Caco-2 (cell line): ENCODE results near the gene RNASE12. TPM values are rescaled to one million over a fixed set of nuclear protein-coding genes. Genes with fewer than 3 reads are reported as not detected.

Source experiments
- BruUV-seq: library from RNA; stranded (reverse); fragments of 400-500 nt; replicated peaks from 2 replicates; lab custom pipeline; 2021; lab: Mats Ljungman, UMichigan
- CTCF ChIA-PET: fragments of 300-600 bp; sonication (Branson Sonifier 250); formaldehyde crosslinking; loops from one replicate; lab custom pipeline; 2022; ENCODE audit warnings: antibody characterized with exemption; lab: Charles Lee
- POLR2A ChIA-PET: fragments of 300-600 bp; sonication (Branson Sonifier 250); formaldehyde crosslinking; loops from one replicate; lab custom pipeline; 2022; ENCODE audit warnings: antibody characterized with exemption; lab: Charles Lee
- DNase-seq, 2 experiments: peaks; one replicate each; pipeline versions ENCODE4 v3.0.0 to v3.0.0-alpha.2; 2020 to 2022
- H3K27me3 ChIP-seq: replicated peaks from 2 replicates; pipeline ENCODE4 v1.6.0; 2011; ENCODE audit warnings: low read length; ENCODE audit not compliant: control insufficient read depth, insufficient read depth
- H3K36me3 ChIP-seq: 2 replicates; pipeline ENCODE4 v1.5.1; 2011; ENCODE audit warnings: low read length; ENCODE audit not compliant: control insufficient read depth, insufficient read depth
- H3K4me1 ChIP-seq: fragments of 250-450 bp; sonication (Bioruptor Pico); 2 replicates; pipeline ENCODE4 v1.5.1; 2020; ENCODE audit warnings: mild to moderate bottlenecking
- H3K4me3 ChIP-seq: 2 replicates; pipeline ENCODE4 v1.5.1; 2011; ENCODE audit warnings: low read depth, mild to moderate bottlenecking, control low read depth, low read length
- H3K9me3 ChIP-seq: fragments of 250-450 bp; sonication (Bioruptor Pico); 2 replicates; pipeline ENCODE4 v1.5.1; 2020; ENCODE audit warnings: mild to moderate bottlenecking, moderate library complexity
- H3K27ac Mint-ChIP-seq: one replicate; pipeline ENCODE4 v1.8.0; 2022; ENCODE audit warnings: mixed read lengths; ENCODE audit not compliant: unreplicated experiment
- H3K27me3 Mint-ChIP-seq: one replicate; pipeline ENCODE4 v1.8.0; 2022; ENCODE audit warnings: mixed read lengths; ENCODE audit not compliant: insufficient read depth, unreplicated experiment
- H3K36me3 Mint-ChIP-seq: one replicate; pipeline ENCODE4 v1.8.0; 2022; ENCODE audit warnings: mild to moderate bottlenecking, mixed read lengths; ENCODE audit not compliant: insufficient read depth, unreplicated experiment
- H3K4me1 Mint-ChIP-seq: one replicate; pipeline ENCODE4 v1.8.0; 2022; ENCODE audit warnings: low read depth, mixed read lengths; ENCODE audit not compliant: unreplicated experiment
- H3K4me3 Mint-ChIP-seq: one replicate; pipeline ENCODE4 v1.8.0; 2022; ENCODE audit warnings: mild to moderate bottlenecking, moderate library complexity, mixed read lengths; ENCODE audit not compliant: unreplicated experiment
- H3K9me3 Mint-ChIP-seq: one replicate; pipeline ENCODE4 v1.8.0; 2022; ENCODE audit warnings: mixed read lengths; ENCODE audit not compliant: unreplicated experiment
- intact Hi-C: fragments of 100-400 bp; cut with micrococcal nuclease; formaldehyde crosslinking; loops from one replicate; pipeline ENCODE4 v1.10.0; 2022; ENCODE audit not compliant: unreplicated experiment
- total RNA-seq: library from RNA; stranded (reverse); gene quantifications from 2 replicates; pipeline ENCODE4 v1.2.3, GENCODE V29; 2022
- TF ChIP-seq, protein P1 (sequence below), 2 experiments: fragments of 200-600 bp in 1 of 2; IDR thresholded peaks; 1 replicate in 1 of 2; 2 replicates in 1 of 2; pipeline versions ENCODE4 v1.5.1 to v1.8.0; 2011 to 2022; ENCODE audit warnings: antibody characterized with exemption in 1 of 2, control low read depth in 1 of 2, inconsistent platforms in 1 of 2, low read depth in 1 of 2, low read length in 1 of 2, mild to moderate bottlenecking in 1 of 2, moderate library complexity in 1 of 2; ENCODE audit not compliant: insufficient read depth in 1 of 2, severe bottlenecking in 1 of 2, unreplicated experiment in 1 of 2

Gene RNASE12
- total RNA-seq, 1 experiment from 2014 or later, result not detected

DNA sequence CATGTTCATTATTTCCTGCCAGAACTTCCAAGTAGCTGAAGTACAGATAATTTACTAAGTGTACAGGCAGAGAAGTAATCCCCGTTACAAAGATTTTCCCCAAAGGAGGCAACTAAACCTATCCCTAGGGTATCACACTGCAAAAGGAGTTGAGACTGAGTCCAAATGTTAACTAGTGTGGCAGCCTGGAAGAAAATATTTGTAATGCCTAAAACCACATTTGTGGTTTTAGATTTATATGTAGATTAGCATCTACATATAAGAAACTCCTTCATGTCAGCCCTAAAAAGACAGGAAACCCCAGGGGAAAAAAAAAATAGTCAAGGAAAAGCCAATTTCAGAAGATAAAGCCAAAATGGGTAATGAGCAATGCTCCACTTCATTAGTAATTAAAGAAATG lies 1.4 kb upstream of the RNASE12 start:
- TF ChIP-seq, protein P1, sequence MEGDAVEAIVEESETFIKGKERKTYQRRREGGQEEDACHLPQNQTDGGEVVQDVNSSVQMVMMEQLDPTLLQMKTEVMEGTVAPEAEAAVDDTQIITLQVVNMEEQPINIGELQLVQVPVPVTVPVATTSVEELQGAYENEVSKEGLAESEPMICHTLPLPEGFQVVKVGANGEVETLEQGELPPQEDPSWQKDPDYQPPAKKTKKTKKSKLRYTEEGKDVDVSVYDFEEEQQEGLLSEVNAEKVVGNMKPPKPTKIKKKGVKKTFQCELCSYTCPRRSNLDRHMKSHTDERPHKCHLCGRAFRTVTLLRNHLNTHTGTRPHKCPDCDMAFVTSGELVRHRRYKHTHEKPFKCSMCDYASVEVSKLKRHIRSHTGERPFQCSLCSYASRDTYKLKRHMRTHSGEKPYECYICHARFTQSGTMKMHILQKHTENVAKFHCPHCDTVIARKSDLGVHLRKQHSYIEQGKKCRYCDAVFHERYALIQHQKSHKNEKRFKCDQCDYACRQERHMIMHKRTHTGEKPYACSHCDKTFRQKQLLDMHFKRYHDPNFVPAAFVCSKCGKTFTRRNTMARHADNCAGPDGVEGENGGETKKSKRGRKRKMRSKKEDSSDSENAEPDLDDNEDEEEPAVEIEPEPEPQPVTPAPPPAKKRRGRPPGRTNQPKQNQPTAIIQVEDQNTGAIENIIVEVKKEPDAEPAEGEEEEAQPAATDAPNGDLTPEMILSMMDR (IDR thresholded peaks at IDR 0.05; ENCODE audit: insufficient read depth in 1 of 2, low read depth in 1 of 2, low read length in 1 of 2, severe bottlenecking in 1 of 2, unreplicated experiment in 1 of 2), result no peak
- no peak for DNase-seq
- no peaks in the 10 kb centered on the region for H3K9me3 ChIP-seq
- BruUV-seq, result no TSS peak
- POLR2A ChIA-PET, result no interaction called here
- Mint-ChIP-seq H3K4me1 (no peaks in the 10 kb centered on the region), H3K36me3 (no peaks in the 10 kb centered on the region), H3K4me3 (no peak overlapping the region), H3K27me3 (peaks cover 5% of the 10 kb centered on the region), H3K27ac (no peak overlapping the region), H3K9me3 (no peaks in the 10 kb centered on the region)
- H3K36me3 ChIP-seq, result no peaks in the 10 kb centered on the region
- no peaks in the 10 kb centered on the region for H3K27me3 ChIP-seq
- H3K4me1 ChIP-seq, result no peaks in the 10 kb centered on the region
- no peak overlapping the region for H3K4me3 ChIP-seq
- CTCF ChIA-PET, result no interaction called here
- intact Hi-C loops, result no loop called here

DNA sequence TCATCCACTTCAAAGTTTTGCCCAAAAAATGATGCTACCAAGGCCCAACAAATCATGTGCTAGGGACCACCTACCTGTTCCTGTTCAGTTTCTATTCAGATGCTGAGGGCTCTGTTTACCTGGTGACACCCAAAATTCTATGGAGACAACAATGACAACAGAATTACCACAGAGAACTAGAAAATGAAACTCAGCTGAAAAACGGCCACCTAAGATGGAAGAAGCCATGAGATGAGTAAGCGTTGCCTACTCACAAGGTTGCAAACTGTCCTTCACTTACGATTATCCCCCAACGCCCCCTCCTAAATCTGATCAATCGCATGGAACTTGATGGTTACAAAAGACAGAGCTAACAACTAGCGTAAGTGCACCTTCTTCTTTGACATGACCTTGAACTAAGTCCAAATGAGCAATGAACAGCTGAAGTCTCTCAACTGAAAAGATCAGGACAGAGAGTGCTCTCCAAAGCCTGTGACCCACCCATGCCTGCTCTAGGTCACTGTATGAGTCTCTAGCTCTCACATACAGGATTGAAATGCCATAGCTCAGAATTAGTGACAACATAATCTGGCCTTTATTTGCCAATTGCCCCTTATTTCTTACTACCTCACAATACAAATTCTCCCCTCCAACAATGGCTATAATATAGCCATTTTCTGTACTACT lies 3.6 kb downstream of the RNASE12 start, which contains the start of gene RNASE11:
Gene RNASE11 (minus strand): TSS at position 513 of the 666 bp plus-strand sequence.
- POLR2A ChIA-PET, result no interaction called here
- TF ChIP-seq, protein P1 (IDR thresholded peaks at IDR 0.05; ENCODE audit: insufficient read depth in 1 of 2, low read depth in 1 of 2, low read length in 1 of 2, severe bottlenecking in 1 of 2, unreplicated experiment in 1 of 2), result no peak
- CTCF ChIA-PET, result no interaction called here
- Mint-ChIP-seq H3K4me1 (no peaks in the 10 kb centered on the region), H3K27me3 (peaks cover 15% of the 10 kb centered on the region), H3K36me3 (no peaks in the 10 kb centered on the region), H3K4me3 (no peak within 1 kb of the TSS), H3K9me3 (no peaks in the 10 kb centered on the region), H3K27ac (no peak within 1 kb of the TSS)
- no peaks in the 10 kb centered on the region for H3K9me3 ChIP-seq
- no peaks in the 10 kb centered on the region for H3K36me3 ChIP-seq
- H3K27me3 ChIP-seq, result no peaks in the 10 kb centered on the region
- intact Hi-C loops, result no loop called here
- no peak for DNase-seq
- no peaks in the 10 kb centered on the region for H3K4me1 ChIP-seq
- H3K4me3 ChIP-seq, result no peak within 1 kb of the TSS
- no TSS peak for BruUV-seq

DNA sequence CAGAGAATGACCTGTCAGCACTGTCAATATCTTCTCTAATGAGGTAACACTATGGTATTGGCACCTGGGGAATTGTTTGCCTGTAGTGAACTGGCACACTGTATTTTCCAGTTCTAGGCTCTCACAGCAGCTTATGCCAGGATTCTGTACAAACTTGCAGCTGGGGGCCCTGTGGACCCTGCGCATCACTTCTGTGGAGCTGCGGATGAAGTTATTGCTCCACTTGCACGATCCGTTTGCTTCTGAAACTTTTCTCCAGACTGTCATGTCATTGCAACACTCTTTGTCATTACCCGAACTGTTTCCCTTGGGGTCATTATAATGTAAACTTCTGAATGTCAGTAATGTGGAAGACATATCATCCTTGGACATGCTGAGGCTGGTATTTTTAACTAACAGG lies 7.3 kb downstream of the RNASE12 start:
- TF ChIP-seq, protein P1 (IDR thresholded peaks at IDR 0.05; ENCODE audit: insufficient read depth in 1 of 2, low read depth in 1 of 2, low read length in 1 of 2, severe bottlenecking in 1 of 2, unreplicated experiment in 1 of 2), result no peak
- Histone ChIP-seq H3K9me3 (no peaks in the 10 kb centered on the region), H3K36me3 (no peaks in the 10 kb centered on the region), H3K4me1 (no peaks in the 10 kb centered on the region), H3K4me3 (no peak overlapping the region), H3K27me3 (no peaks in the 10 kb centered on the region)
- DNase-seq, result no peak
- CTCF ChIA-PET, result no interaction called here
- POLR2A ChIA-PET, result no interaction called here
- Mint-ChIP-seq H3K27me3 (peaks cover 12% of the 10 kb centered on the region), H3K9me3 (no peaks in the 10 kb centered on the region), H3K27ac (no peak overlapping the region), H3K4me3 (no peak overlapping the region), H3K36me3 (no peaks in the 10 kb centered on the region), H3K4me1 (no peaks in the 10 kb centered on the region)
- intact Hi-C loops, result no loop called here
- BruUV-seq, result no TSS peak
